ENCODE measurements around the gene KCNAB2.

The KCNAB2 gene

GRCh38 chr1:6134741-6135510 lies 89.2 kb downstream of the KCNAB2 start:
- Mint-ChIP-seq H3K4me3 (no peak overlapping the region), H3K27ac (no peak overlapping the region), H3K27me3 (ENCODE audit: low read depth) (peaks cover 18% of the 10 kb centered on the region), H3K9me3 (peaks cover 10% of the 10 kb centered on the region), H3K4me1 (no peaks in the 10 kb centered on the region), H3K36me3 (ENCODE audit: low read depth) (no peaks in the 10 kb centered on the region)
- no peak for TF ChIP-seq CTCF (IDR thresholded peaks at IDR 0.05; ENCODE audit: unreplicated experiment in 3 of 3)

GRCh38 chr1:6136516-6137220 lies 91.0 kb downstream of the KCNAB2 start:
- Mint-ChIP-seq H3K4me3 (no peak overlapping the region), H3K27ac (no peak overlapping the region), H3K27me3 (ENCODE audit: low read depth) (peaks cover 13% of the 10 kb centered on the region), H3K4me1 (no peaks in the 10 kb centered on the region), H3K9me3 (peaks cover 10% of the 10 kb centered on the region), H3K36me3 (ENCODE audit: low read depth) (no peaks in the 10 kb centered on the region)
- no peak for TF ChIP-seq CTCF (IDR thresholded peaks at IDR 0.05; ENCODE audit: unreplicated experiment in 3 of 3)

- H3K36me3 Mint-ChIP-seq (ENCODE audit: low read depth), result no peaks in the 10 kb centered on the region
- H3K27ac Mint-ChIP-seq, result no peak overlapping the region
- no peak overlapping the region for H3K4me3 Mint-ChIP-seq
- no peaks in the 10 kb centered on the region for H3K4me1 Mint-ChIP-seq
- peaks cover 9% of the 10 kb centered on the region for H3K27me3 Mint-ChIP-seq (ENCODE audit: low read depth)
- TF ChIP-seq CTCF (IDR thresholded peaks at IDR 0.05; ENCODE audit: unreplicated experiment in 3 of 3), result no peak
- peaks cover 2% of the 10 kb centered on the region for H3K9me3 Mint-ChIP-seq
Observed at GRCh38 chr1:6137758-6138157, 92.1 kb downstream of the KCNAB2 start.

- H3K36me3 Mint-ChIP-seq (ENCODE audit: low read depth), result no peaks in the 10 kb centered on the region
- no peak overlapping the region for H3K27ac Mint-ChIP-seq
- TF ChIP-seq CTCF (IDR thresholded peaks at IDR 0.05; ENCODE audit: unreplicated experiment in 3 of 3), result no peak
- H3K27me3 Mint-ChIP-seq (ENCODE audit: low read depth), result peaks cover 13% of the 10 kb centered on the region
- peaks cover 6% of the 10 kb centered on the region for H3K4me1 Mint-ChIP-seq
- no peak overlapping the region for H3K4me3 Mint-ChIP-seq
- H3K9me3 Mint-ChIP-seq, result no peaks in the 10 kb centered on the region
Observed at GRCh38 chr1:6140413-6140812, 94.7 kb downstream of the KCNAB2 start.

- H3K27me3 Mint-ChIP-seq (ENCODE audit: low read depth), result peaks cover 20% of the 10 kb centered on the region
- no peak overlapping the region for H3K27ac Mint-ChIP-seq
- no peaks in the 10 kb centered on the region for H3K9me3 Mint-ChIP-seq
- no peaks in the 10 kb centered on the region for H3K36me3 Mint-ChIP-seq (ENCODE audit: low read depth)
- H3K4me3 Mint-ChIP-seq, result no peak overlapping the region
- H3K4me1 Mint-ChIP-seq, result peaks cover 10% of the 10 kb centered on the region
- no peak for TF ChIP-seq CTCF (IDR thresholded peaks at IDR 0.05; ENCODE audit: unreplicated experiment in 3 of 3)
Observed at GRCh38 chr1:6141592-6141991, 95.9 kb downstream of the KCNAB2 start.

Measured in nephron (organoid).